ENCODE measurements around the gene SHISA9.

SHISA9 gene

DNA sequence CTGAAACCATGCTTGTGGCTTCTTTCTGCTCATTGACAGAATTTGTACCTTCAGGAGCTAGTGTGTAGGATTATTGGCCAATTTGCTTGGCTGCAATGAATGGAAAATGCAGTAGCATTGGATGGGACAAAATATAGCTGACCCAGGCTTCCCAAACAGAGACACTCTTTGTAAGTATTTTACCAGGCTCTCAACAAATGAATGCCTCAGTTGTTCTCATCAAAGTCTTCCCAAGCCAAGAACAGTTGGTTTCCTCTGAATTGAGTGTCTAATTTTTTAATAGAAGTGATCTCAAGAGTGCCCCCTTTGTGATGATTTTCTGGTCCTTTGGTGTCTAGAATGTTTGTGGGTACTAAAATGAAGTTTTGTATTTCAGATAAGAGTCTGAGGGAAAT lies 140.9 kb downstream of the SHISA9 start:
- no peak for TF ChIP-seq EZH2phosphoT487 (IDR thresholded peaks at IDR 0.05; ENCODE audit: borderline replicate concordance)
- Histone ChIP-seq H3K27me3 (ENCODE audit: insufficient read depth, low read length, poor library complexity, severe bottlenecking) (no peaks in the 10 kb centered on the region), H3K4me1 (ENCODE audit: insufficient read depth, low read length, poor library complexity, severe bottlenecking) (no peaks in the 10 kb centered on the region)

DNA sequence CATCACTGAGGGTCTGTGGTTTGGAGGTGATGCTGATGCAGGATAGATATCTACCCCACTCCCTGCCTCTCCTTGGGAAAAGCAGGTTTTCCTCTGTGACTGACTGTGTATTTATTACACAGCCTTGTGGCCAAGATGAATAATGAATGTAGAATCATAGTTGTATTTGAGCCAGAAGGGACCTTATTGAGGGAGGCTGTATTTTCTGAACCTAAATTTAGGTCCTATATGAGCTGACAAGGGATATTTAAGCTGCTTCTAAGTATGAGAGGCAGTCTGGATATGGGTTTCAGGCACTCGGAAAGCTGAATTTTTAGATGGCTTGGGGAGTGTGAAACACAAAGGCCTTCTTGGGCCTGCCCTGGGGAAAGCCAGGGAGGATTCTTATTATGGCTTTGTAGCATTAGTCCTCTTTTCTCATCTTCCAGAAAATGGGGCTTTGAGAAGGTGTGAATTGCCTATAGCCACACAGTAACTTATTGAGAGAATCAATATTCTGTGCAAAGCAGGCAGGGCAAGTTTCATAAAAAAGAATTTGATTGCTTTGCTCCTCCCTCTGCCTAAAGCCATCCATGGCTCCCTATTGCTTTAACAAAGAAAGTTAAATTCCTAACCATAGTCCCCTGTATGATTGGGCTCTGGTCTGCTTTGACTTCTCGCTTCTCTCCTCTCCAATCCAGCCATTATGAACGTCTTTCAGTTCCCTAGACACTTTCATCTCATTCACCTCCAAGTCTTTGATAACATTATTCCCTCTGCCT lies 144.8 kb downstream of the SHISA9 start:
- no peak for TF ChIP-seq EZH2phosphoT487 (IDR thresholded peaks at IDR 0.05; ENCODE audit: borderline replicate concordance)
- TF ChIP-seq, protein P1, sequence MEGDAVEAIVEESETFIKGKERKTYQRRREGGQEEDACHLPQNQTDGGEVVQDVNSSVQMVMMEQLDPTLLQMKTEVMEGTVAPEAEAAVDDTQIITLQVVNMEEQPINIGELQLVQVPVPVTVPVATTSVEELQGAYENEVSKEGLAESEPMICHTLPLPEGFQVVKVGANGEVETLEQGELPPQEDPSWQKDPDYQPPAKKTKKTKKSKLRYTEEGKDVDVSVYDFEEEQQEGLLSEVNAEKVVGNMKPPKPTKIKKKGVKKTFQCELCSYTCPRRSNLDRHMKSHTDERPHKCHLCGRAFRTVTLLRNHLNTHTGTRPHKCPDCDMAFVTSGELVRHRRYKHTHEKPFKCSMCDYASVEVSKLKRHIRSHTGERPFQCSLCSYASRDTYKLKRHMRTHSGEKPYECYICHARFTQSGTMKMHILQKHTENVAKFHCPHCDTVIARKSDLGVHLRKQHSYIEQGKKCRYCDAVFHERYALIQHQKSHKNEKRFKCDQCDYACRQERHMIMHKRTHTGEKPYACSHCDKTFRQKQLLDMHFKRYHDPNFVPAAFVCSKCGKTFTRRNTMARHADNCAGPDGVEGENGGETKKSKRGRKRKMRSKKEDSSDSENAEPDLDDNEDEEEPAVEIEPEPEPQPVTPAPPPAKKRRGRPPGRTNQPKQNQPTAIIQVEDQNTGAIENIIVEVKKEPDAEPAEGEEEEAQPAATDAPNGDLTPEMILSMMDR (conservative IDR thresholded peaks at IDR 0.05; ENCODE audit: low read length): no peak
- H3K36me3 ChIP-seq (ENCODE audit: insufficient read depth, low read length): no peaks in the 10 kb centered on the region
- H3K79me2 ChIP-seq (ENCODE audit: insufficient read depth, low read length): no peaks in the 10 kb centered on the region
- no peaks in the 10 kb centered on the region for H3K9me2 ChIP-seq (replicated peaks; ENCODE audit: low read depth, low read length)
- no peak overlapping the region for H2AFZ ChIP-seq (ENCODE audit: low read length)
- H4K20me1 ChIP-seq (ENCODE audit: insufficient read depth, low read length, poor library complexity, severe bottlenecking): no peaks in the 10 kb centered on the region
- H3K9ac ChIP-seq (ENCODE audit: low read depth, low read length, poor library complexity, severe bottlenecking): no peak overlapping the region
- no peaks in the 10 kb centered on the region for H3F3A ChIP-seq (ENCODE audit: low read depth)
- no peak overlapping the region for H3K4me2 ChIP-seq (ENCODE audit: low read depth, low read length, poor library complexity, severe bottlenecking)
- H3K4me1 ChIP-seq (ENCODE audit: insufficient read depth, low read length, poor library complexity, severe bottlenecking): no peaks in the 10 kb centered on the region
- H3K9me3 ChIP-seq (ENCODE audit: insufficient read depth, low read depth, low read length): no peaks in the 10 kb centered on the region
- no peak overlapping the region for H3K4me3 ChIP-seq (ENCODE audit: low read length, poor library complexity, severe bottlenecking)
- no peaks in the 10 kb centered on the region for H3K27me3 ChIP-seq (ENCODE audit: insufficient read depth, low read length, poor library complexity, severe bottlenecking)

More for the DNA sequence above, 140.9 kb downstream of the SHISA9 start:
- Histone ChIP-seq H4K20me1 (ENCODE audit: insufficient read depth, low read length, poor library complexity, severe bottlenecking) (no peaks in the 10 kb centered on the region), H3K9me3 (ENCODE audit: insufficient read depth, low read depth, low read length) (no peaks in the 10 kb centered on the region), H3K4me3 (ENCODE audit: low read length, poor library complexity, severe bottlenecking) (no peak overlapping the region), H3K9ac (ENCODE audit: low read depth, low read length, poor library complexity, severe bottlenecking) (no peak overlapping the region), H3F3A (ENCODE audit: low read depth) (no peaks in the 10 kb centered on the region), H3K9me2 (replicated peaks; ENCODE audit: low read depth, low read length) (no peaks in the 10 kb centered on the region), H3K36me3 (ENCODE audit: insufficient read depth, low read length) (no peaks in the 10 kb centered on the region), H3K4me2 (ENCODE audit: low read depth, low read length, poor library complexity, severe bottlenecking) (no peak overlapping the region), H2AFZ (ENCODE audit: low read length) (no peak overlapping the region), H3K79me2 (ENCODE audit: insufficient read depth, low read length) (no peaks in the 10 kb centered on the region)

DNA sequence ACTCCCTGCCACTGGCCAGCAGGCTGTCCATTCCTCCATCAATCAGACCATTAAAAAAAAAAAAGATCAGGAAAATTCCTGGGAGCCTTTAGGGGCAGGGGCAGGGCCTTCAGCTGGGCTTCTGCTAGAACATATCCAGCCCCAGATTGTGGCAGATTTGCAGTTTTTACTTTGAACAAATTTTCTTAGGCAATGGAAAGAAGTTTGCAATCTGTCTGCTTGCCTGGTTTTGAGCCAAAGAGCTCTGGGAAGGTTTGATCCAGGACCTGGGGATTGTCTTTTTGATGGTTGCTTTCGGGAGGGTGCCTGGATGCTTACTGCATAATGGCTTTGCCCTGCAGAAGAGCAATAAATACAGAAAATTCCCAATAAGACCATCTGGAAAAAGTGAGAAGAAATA lies 145.9 kb downstream of the SHISA9 start:
- Histone ChIP-seq H3F3A (ENCODE audit: low read depth) (no peaks in the 10 kb centered on the region), H3K4me2 (ENCODE audit: low read depth, low read length, poor library complexity, severe bottlenecking) (no peak overlapping the region), H3K79me2 (ENCODE audit: insufficient read depth, low read length) (no peaks in the 10 kb centered on the region), H3K9me3 (ENCODE audit: insufficient read depth, low read depth, low read length) (no peaks in the 10 kb centered on the region), H3K9ac (ENCODE audit: low read depth, low read length, poor library complexity, severe bottlenecking) (no peak overlapping the region), H3K36me3 (ENCODE audit: insufficient read depth, low read length) (no peaks in the 10 kb centered on the region), H3K27me3 (ENCODE audit: insufficient read depth, low read length, poor library complexity, severe bottlenecking) (no peaks in the 10 kb centered on the region), H4K20me1 (ENCODE audit: insufficient read depth, low read length, poor library complexity, severe bottlenecking) (no peaks in the 10 kb centered on the region), H3K4me1 (ENCODE audit: insufficient read depth, low read length, poor library complexity, severe bottlenecking) (no peaks in the 10 kb centered on the region), H3K4me3 (ENCODE audit: low read length, poor library complexity, severe bottlenecking) (no peak overlapping the region), H2AFZ (ENCODE audit: low read length) (no peak overlapping the region), H3K9me2 (replicated peaks; ENCODE audit: low read depth, low read length) (no peaks in the 10 kb centered on the region)
- TF ChIP-seq EZH2phosphoT487 (IDR thresholded peaks at IDR 0.05; ENCODE audit: borderline replicate concordance): no peak
- TF ChIP-seq, protein P1 (conservative IDR thresholded peaks at IDR 0.05; ENCODE audit: low read length): no peak

DNA sequence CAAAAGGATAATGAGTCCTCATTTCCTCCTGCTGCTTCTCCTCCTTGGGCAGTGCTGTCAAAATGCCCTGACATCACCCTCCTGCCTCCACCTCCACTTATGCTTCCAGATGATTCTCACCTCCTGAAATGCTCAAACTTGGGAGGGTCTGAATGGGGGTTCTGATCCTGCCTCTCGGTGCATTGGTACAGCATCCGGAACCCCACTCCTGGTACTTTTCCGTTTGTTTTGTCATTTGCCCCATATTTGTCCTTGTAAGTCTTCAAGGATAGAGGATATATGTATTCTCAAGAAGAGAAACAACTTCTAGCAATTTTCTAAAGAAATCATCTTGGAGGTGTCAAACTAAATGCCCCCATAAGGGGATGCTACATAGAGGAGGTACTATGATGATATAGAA lies 148.3 kb downstream of the SHISA9 start:
- Histone ChIP-seq H3F3A (ENCODE audit: low read depth) (no peaks in the 10 kb centered on the region), H3K79me2 (ENCODE audit: insufficient read depth, low read length) (no peaks in the 10 kb centered on the region), H3K4me2 (ENCODE audit: low read depth, low read length, poor library complexity, severe bottlenecking) (no peak overlapping the region), H4K20me1 (ENCODE audit: insufficient read depth, low read length, poor library complexity, severe bottlenecking) (no peaks in the 10 kb centered on the region), H3K27me3 (ENCODE audit: insufficient read depth, low read length, poor library complexity, severe bottlenecking) (no peaks in the 10 kb centered on the region), H3K4me1 (ENCODE audit: insufficient read depth, low read length, poor library complexity, severe bottlenecking) (no peaks in the 10 kb centered on the region), H3K36me3 (ENCODE audit: insufficient read depth, low read length) (no peaks in the 10 kb centered on the region), H3K9me2 (replicated peaks; ENCODE audit: low read depth, low read length) (no peaks in the 10 kb centered on the region), H3K9ac (ENCODE audit: low read depth, low read length, poor library complexity, severe bottlenecking) (no peak overlapping the region), H3K4me3 (ENCODE audit: low read length, poor library complexity, severe bottlenecking) (no peak overlapping the region), H2AFZ (ENCODE audit: low read length) (no peak overlapping the region), H3K9me3 (ENCODE audit: insufficient read depth, low read depth, low read length) (no peaks in the 10 kb centered on the region)
- TF ChIP-seq, protein P1 (conservative IDR thresholded peaks at IDR 0.05; ENCODE audit: low read length): no peak
- no peak for TF ChIP-seq EZH2phosphoT487 (IDR thresholded peaks at IDR 0.05; ENCODE audit: borderline replicate concordance)

All from Loucy (cell line).